Hypothalamus (tissue), 51 donors: ENCODE results near the gene UBE2B.
A peak's percentile ranks its signal among the peaks of the same experiment; 100 is the strongest.
"Not testable (repeated sequence)": the region's sequence is repeated elsewhere in the genome, so short reads cannot be mapped to it uniquely, and the experiment has no call there.

Experiments used
- DNase-seq, 51 donors: peaks; one replicate each; lab custom pipeline; 2025; lab: John Stamatoyannopoulos, UW

Gene UBE2B

GRCh38 chr5:134370871-134371833 is at the start of gene UBE2B:
TSS of gene UBE2B (plus strand) at chr5:134371569. CDS start at chr5:134371596, 27 bp downstream.
- DNase-seq: peak; percentile 73 to 100 (median 98)

GRCh38 chr5:134327327-134327726 is 44.0 kb upstream of the UBE2B start:
- no peak for DNase-seq

GRCh38 chr5:134328619-134329018 is 42.8 kb upstream of the UBE2B start:
- DNase-seq: no peak

DNA sequence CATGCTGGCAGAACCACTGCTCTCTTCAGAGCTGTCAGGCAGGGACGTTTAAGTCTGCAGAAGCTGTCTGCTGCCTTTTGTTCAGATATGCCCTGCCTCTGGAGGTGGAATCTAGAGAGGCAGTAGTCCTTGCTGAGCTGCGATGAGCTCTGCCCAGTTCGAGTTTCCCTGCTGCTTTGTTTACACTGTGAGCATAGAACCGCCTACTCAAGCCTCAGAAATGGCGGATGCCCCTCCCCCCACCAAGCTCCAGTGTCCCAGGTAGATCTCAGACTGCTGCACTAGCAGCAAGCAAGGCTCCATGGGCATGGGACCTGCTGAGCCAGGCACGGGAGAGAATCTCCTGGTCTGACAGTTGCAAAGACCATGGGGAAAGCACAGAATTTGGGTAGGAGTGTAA is 34.5 kb upstream of the UBE2B start:
- DNase-seq: not testable (repeated sequence)

DNA sequence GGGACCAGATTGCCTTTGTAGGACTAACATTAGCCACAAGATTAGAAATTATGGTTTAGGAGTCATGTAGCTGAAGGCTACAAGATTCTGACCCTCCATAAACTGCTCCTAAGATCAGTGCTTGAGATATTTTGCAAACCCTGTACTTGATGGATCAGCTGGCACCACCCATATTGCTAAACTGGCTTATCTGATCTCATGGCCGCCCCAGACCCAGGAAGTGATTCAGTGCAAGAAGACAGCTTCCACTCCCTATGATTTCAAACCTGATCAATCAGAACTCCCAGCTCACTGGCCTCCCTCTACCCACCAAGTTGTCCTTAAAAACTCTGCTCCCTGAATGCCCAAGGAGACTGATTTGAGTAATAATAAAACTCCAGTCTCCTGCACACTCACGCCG is 27.9 kb upstream of the UBE2B start:
- not testable (repeated sequence) for DNase-seq

- DNase-seq: not testable (repeated sequence)
These were observed 25.9 kb upstream of the UBE2B start for GRCh38 chr5:134345476-134345875.

DNA sequence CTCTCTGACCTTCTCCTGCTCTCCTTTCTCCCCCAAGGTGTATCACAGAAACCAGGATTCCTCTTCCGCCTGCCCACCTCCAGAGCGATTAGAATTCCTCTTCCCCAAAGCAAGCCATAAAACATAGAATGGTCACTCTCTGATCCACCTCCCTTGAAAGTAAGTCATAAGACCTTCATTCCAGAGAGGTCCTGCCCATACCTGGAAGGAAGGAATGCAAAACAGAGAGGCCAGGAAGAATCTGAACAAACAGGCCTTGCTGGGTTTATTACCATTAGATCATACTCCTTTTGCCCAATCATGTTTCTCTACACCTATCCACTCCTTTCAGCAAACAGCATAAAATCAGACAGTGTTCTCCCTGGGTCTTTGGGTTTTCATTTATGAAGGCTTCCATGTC is 25.4 kb upstream of the UBE2B start:
- no peak for DNase-seq

DNA sequence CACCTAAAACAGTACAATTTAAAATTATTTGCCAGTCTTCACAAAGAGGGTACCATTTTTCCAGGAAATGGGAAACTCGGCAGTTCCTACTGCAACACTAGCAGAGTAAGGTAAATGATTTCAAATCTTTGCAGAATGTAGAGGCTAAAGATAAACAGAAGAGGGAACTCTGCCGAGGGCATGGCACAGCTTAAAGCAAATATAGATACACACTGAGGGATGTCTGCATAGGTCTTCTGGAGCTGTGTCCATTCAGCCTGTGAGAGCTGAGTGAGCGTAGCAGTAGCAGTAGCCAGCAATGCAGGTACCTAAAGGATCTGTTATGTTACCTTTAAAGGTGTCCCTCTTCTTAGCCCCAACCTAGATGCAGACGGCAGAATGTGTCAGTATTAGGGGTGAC is 21.9 kb upstream of the UBE2B start:
- no peak for DNase-seq

DNA sequence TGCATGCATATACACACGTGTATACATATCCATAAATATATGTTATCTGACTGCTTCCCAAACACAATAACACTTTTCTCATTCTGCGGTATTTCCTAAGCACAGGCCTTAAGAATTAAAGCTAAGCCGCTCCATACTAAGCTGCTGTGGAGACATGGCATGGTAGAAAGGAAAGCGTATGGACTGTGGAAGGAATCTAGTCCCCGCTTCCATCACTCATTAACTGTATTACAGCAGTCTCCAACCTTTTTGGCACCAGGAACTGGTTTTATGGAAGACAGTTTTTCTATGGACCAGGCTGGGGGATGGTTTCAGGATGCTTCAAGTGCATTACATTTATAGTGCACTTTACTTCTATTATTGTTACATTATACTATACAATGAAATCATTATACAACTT is 15.7 kb upstream of the UBE2B start:
- no peak for DNase-seq

DNA sequence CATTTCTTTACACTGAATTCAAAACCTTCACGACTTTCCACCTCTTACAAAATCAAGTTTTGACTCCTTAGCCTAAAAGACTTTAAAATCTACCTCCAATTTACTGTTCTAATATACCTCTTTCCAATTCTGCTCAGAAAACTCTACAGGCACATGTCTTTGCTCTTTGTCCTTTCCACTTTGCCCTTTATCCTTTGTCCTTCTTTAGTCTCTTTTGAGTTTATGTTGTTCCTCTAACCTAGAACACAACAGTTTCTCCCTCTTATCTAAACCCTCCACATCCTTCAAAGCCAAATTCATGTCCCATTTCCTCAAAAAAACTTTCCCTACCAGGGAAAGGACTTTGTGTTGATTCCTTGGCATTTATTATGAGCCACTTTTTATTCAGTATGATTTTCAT is 5.8 kb upstream of the UBE2B start:
- no peak for DNase-seq

GRCh38 chr5:134370311-134370870 is 978 bp upstream of the UBE2B start:
- peak in 1 of 51 donors; percentile 7 for DNase-seq

DNA sequence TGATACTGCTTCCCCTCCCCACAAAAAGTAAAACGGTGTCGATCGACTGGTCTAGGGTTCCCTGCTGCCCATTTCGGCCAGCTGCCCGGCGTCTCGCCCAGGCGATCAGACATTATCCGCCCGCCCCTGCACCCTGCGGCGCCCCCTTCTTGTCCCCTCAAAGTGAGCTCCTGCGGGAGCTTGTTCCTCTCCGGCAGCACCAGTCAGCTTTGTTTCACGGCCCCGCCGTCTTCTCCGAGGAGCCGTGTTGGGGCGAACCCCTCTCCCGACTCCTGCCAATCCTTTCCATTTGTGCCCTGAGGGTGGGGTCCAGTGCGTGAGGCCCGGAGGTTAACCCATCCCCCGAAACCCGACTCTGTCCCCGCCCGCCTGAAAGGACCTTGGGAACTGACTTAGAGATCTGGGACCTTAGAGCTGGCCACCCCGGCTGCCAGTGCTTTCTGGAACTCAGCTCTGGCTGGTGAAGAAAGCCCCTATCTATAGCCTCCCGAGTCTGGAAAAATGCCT is 518 bp downstream of the UBE2B start:
- DNase-seq: peak in 47 of 51 donors; percentile 8 to 75 (median 44)

DNA sequence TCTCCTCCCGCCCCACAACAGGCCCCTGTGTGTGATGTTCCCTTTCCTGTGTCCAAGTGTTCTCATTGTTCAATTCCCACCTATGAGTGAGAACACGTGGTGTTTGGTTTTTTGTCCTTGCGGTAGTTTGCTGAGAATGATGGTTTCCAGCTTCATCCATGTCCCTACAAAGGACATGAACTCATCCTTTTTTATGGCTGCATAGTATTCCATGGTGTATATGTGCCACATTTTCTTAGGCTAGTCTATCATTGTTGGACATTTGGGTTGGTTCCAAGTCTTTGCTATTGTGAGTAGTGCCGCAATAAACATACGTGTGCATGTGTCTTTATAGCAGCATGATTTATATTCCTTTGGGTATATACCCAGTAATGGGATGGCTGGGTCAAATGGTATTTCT is 2.3 kb downstream of the UBE2B start:
- DNase-seq: not testable (repeated sequence)

GRCh38 chr5:134374232-134374631 is 2.9 kb downstream of the UBE2B start:
- DNase-seq: peak in 1 of 51 donors; percentile 4

DNA sequence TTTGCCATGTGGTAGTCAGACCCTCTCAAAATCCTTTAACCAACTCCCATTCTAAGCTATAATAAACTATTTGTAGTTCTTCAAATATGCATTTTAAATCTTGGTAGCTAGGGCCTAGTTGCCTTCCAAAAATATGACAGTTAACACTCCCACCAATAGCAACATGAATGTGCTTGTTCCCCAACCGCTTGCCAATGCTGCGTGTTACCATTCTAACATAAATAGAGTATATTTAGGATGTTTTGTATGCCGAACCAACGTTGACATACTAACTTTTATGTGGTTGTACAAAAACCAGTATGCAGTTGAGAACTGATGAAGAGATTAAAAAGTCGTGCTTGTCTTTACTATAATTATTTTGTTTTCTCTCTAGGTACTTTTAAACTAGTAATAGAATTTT is 9.0 kb downstream of the UBE2B start:
- no peak for DNase-seq

DNA sequence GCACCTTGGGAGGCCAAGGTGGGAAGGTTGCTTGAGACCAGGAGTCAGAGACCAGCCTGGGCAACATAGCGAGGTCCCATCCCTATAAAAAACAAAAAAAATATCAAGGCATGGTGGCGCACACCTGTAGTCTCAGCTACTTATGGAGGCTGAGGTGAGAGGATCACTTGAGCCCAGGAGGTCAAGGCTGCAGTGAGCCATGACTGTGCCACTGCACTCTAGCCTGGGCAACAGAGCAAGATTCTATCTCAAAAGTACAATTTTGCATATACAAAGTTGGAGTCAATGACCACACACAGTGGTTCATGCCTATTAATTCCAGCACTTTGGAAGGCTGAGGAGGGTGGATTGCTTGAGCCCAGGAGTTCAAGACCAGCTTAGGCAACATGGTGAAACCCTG is 10.8 kb downstream of the UBE2B start:
- not testable (repeated sequence) for DNase-seq

DNA sequence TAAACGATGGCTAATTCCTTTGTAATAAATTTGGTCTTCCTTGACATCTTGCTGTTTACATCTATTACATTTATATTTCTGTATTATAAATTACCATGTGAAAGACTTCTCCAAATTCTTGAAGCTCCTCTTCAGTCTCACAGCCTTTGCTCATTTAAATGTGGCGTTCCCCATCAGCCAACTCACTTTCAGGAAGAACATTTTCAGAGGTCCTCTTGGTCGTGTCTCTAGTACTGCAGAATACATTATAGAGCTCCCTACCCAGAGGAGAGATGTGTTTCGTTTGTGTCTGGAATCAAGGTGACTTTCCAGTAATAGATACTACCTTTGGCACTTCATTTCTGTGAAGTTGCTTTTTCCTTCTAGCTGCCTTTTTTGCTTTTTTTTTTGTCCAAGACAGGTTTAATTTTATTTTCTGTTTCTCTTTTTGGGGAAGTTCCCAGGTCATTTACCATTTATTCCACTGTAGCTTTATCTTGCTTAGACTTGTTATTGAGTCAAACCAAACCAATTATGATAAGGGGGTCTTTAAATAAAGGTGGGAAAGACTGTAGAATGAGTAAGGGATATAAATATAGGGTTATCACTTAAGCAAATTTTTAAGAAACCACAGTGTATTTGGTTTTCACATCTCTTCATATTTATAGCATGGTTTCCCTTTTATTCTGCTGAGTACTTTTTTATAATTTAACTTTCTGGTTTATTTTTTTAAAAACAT is 12.8 kb downstream of the UBE2B start:
- DNase-seq: no peak

DNA sequence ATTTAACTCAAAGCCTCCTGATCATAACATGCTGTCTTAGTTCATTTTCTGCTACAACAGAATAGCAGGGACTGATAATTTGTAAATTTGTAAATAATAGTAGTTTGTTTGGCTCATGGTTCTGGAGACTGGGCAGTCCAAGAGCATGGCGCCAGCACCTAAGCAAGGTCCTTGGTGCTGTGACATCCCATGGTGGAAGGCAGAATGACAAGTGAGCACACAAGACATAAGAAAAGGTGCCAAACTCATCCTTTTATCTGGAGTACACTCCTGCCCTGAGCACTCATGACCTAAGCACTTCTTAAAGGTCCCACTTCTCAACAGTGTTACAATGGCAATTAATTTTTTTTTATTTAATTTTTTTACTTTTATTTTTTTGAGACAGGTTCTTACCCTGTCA is 16.1 kb downstream of the UBE2B start:
- no peak for DNase-seq

DNA sequence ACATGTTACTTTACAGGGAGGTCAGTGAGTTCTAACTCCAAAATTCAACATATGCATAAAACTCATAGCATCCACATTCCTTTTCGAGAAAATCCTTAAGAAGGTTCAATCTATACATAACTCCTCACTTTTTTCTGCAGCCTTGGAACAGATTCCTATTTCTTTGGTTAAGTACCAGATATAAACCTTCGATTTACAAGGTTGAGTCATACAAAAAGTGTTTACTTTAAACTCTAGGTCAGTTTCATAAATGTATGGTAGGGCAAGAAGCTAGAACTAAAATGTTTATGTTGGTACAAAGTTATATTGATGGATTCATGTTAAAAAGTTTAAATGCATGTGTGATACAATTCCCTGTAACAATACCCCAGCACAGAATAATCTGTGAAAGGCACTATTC is 20.9 kb downstream of the UBE2B start:
- no peak for DNase-seq

GRCh38 chr5:134394932-134395331 is 23.6 kb downstream of the UBE2B start:
- DNase-seq: no peak

DNA sequence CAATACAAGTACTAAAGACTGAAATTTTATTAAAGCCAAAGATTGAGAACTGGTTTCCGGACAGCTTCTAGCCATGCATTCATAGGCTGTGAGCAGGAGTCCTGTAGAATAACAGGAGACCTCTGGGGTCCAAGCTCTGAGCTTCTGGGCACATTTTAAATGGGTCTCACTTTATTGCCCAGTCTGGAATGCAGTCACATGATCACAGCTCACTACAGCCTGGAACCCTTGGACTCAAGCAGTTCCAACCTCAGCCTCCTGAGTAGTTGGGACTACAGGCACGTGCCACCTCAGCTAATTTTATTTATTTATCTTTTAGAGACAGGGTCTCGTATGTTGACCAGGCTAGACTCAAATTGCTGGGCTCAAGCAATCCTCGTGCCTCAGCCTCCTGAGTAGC is 24.9 kb downstream of the UBE2B start:
- DNase-seq: no peak
